ENCODE results near the gene EI24. TPM values are rescaled to one million over a fixed set of nuclear protein-coding genes. Genes with fewer than 3 reads are reported as not detected.

Gene EI24
- total and polyA plus RNA-seq, 2 of the 8 experiments (the other 6 are each of a cell fraction or from before 2014, with no cell fraction given), result 135 to 264 TPM

GRCh38 chr11:125578783-125579182 lies 9.5 kb downstream of the EI24 start:
- no peak overlapping the region for H2BK20ac ChIP-seq (ENCODE audit: low read length)
- no peak overlapping the region for H2BK5ac ChIP-seq (ENCODE audit: low read depth, low read length)
- H3K14ac ChIP-seq (ENCODE audit: insufficient read length), result no peak overlapping the region
- no peak overlapping the region for H3K4me3 ChIP-seq (ENCODE audit: extremely low read depth in 1 of 4, insufficient read depth in 2 of 4, low read depth in 3 of 4, low read length in 4 of 4)
- H4K20me1 ChIP-seq (replicated peaks in 1 of 2; ENCODE audit: control insufficient read depth in 1 of 2, insufficient read depth in 2 of 2, low read length in 2 of 2), result no peaks in the 10 kb centered on the region
- POLR2A ChIA-PET (ENCODE audit: partially characterized antibody), result interaction anchor here (1.2 kb wide), 1 partner anchor 9 kb away, joined by 3 read pairs; the partner anchor contains the start of gene EI24
- H3K4me1 ChIP-seq (replicated peaks in 1 of 4; ENCODE audit: control insufficient read depth in 3 of 4, insufficient read depth in 4 of 4, low read length in 3 of 4), result no peaks in the 10 kb centered on the region
- H2AK5ac ChIP-seq (ENCODE audit: low read depth, low read length), result no peak overlapping the region
- H3K79me2 ChIP-seq (ENCODE audit: control insufficient read depth in 1 of 2, insufficient read depth in 2 of 2, low read length in 2 of 2), result no peaks in the 10 kb centered on the region
- H2BK15ac ChIP-seq (ENCODE audit: low read length), result no peak overlapping the region
- FAIRE-seq, result no peak
- no peaks in the 10 kb centered on the region for H3K27me3 ChIP-seq (replicated peaks in 1 of 4; ENCODE audit: control insufficient read depth in 3 of 4, extremely low read depth in 1 of 4, insufficient read depth in 3 of 4, low read length in 3 of 4)
- H3K36me3 ChIP-seq (ENCODE audit: control insufficient read depth in 2 of 4, insufficient read depth in 4 of 4, low read length in 3 of 4), result peaks cover 39 to 87% (median 68%) of the 10 kb centered on the region in 4 experiments
- no peaks in the 10 kb centered on the region for H3K79me1 ChIP-seq (ENCODE audit: low read depth, low read length)
- H3K4me2 ChIP-seq (ENCODE audit: insufficient read depth in 1 of 2, low read depth in 2 of 2, low read length in 2 of 2), result no peak overlapping the region
- no peak overlapping the region for H3K23ac ChIP-seq (ENCODE audit: insufficient read length)
- H4K91ac ChIP-seq (replicated peaks; ENCODE audit: insufficient read length, low read length), result no peak overlapping the region
- H4K5ac ChIP-seq (ENCODE audit: insufficient read length, low read depth, low read length), result no peak overlapping the region
- no peak overlapping the region for H4K8ac ChIP-seq (ENCODE audit: extremely low read depth, insufficient read depth, low read length)
- 98% methylated on average over 2 of the region's 2 CpGs; no CpG with 5 or more reads in 1 of the 2 experiments for WGBS, 2 experiments (ENCODE audit: extremely low coverage in 1 of 2, insufficient coverage in 1 of 2, insufficient read length in 1 of 2, insufficient replicate concordance in 2 of 2, low coverage in 1 of 2, low lambda C conversion rate in 2 of 2, missing lambda C conversion rate in 1 of 2)
- no peak overlapping the region for H3K4ac ChIP-seq (replicated peaks; ENCODE audit: insufficient read length, low read depth, low read length)
- no peak overlapping the region for H3K9ac ChIP-seq (replicated peaks in 1 of 4; ENCODE audit: extremely low read depth in 1 of 4, low read depth in 3 of 4, low read length in 3 of 4)
- H3K23me2 ChIP-seq (ENCODE audit: low read depth, low read length), result no peaks in the 10 kb centered on the region
- CTCF ChIA-PET (ENCODE audit: partially characterized antibody), result interaction anchor here (0.7 to 1.1 kb wide), 2 partner anchors 47 to 229 kb away, joined by 3 read pairs; no protein-coding TSS in a partner anchor
- H2BK12ac ChIP-seq (ENCODE audit: low read depth, low read length), result no peak overlapping the region
- no peaks in the 10 kb centered on the region for H3K9me3 ChIP-seq (ENCODE audit: insufficient read depth in 2 of 2, low read depth in 1 of 2, low read length in 1 of 2)
- H3K18ac ChIP-seq (ENCODE audit: extremely low read depth, low read length), result no peak overlapping the region
- no peak for DNase-seq (ENCODE audit: low read depth in 1 of 2, low spot score in 2 of 2)
- H3K56ac ChIP-seq (replicated peaks; ENCODE audit: insufficient read length, low read depth, low read length), result no peak overlapping the region
- no peak overlapping the region for H2BK120ac ChIP-seq (replicated peaks; ENCODE audit: low read depth, low read length)
- H3K27ac ChIP-seq (ENCODE audit: low read depth, low read length), result no peak overlapping the region
- no peak overlapping the region for H2AFZ ChIP-seq (ENCODE audit: low read length)
- TF ChIP-seq TCF12 (IDR thresholded peaks at IDR 0.05; ENCODE audit: low read depth, low read length) (no peak), BACH1 (IDR thresholded peaks at IDR 0.05; ENCODE audit: low read length) (no peak), TBP (IDR thresholded peaks at IDR 0.05; ENCODE audit: low read depth, low read length) (no peak), POU5F1 (IDR thresholded peaks at IDR 0.05; ENCODE audit: low read depth, low read length) (no peak), CTCF (IDR thresholded peaks at IDR 0.05; ENCODE audit: control extremely low read depth in 1 of 3, insufficient read depth in 1 of 3, low read depth in 1 of 3, low read length in 3 of 3) (no peak), NRF1 (IDR thresholded peaks at IDR 0.05; ENCODE audit: low read depth, low read length) (no peak), KDM4A (IDR thresholded peaks at IDR 0.05; ENCODE audit: low read depth, low read length, severe bottlenecking) (no peak), JUN (IDR thresholded peaks at IDR 0.05; ENCODE audit: low read depth, low read length) (no peak), CBX5 (IDR thresholded peaks at IDR 0.05; ENCODE audit: low read depth, low read length) (no peak), SIN3A (conservative IDR thresholded peaks at IDR 0.05 in 1 of 2, IDR thresholded peaks at IDR 0.05 in 1 of 2; ENCODE audit: low read depth in 1 of 2, low read length in 2 of 2) (no peak)
- TF ChIP-seq, protein P1, sequence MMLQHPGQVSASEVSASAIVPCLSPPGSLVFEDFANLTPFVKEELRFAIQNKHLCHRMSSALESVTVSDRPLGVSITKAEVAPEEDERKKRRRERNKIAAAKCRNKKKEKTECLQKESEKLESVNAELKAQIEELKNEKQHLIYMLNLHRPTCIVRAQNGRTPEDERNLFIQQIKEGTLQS (IDR thresholded peaks at IDR 0.05; ENCODE audit: insufficient read depth, low read depth, low read length), result no peak

All from H1 (cell line).